ENCODE measurements around the gene CCDC15.

DNA sequence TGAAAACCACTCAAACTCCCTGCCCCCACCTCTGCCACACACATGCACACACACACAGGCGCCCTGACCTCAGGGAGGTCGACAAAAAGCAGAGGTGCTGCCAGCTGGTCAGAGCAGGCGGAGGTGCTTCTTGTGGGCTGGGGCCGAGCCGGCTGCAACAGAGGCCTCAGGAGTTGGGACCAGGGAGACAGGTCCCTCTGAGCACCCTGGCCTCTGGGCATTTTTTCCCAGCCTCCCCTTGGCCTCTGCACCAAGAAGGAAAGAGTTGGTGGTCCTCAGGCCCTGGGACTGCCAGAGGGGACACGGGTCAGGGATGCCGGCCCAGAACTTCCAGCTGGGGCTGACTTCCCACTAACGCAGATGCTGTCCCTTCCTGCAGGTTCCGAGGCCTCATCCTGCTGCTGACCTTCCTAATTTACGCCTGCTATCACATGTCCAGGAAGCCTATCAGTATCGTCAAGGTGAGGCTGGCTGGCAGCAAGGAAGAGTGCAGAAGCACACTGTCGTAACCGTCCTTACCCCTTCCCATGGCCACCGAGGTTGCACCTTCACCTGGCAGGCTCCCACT lies 122.5 kb downstream of the CCDC15 start:
- no peak for TF ChIP-seq EZH2 (optimal IDR thresholded peaks at IDR 0.05; ENCODE audit: low read depth, low read length)
- TF ChIP-seq, protein P1, sequence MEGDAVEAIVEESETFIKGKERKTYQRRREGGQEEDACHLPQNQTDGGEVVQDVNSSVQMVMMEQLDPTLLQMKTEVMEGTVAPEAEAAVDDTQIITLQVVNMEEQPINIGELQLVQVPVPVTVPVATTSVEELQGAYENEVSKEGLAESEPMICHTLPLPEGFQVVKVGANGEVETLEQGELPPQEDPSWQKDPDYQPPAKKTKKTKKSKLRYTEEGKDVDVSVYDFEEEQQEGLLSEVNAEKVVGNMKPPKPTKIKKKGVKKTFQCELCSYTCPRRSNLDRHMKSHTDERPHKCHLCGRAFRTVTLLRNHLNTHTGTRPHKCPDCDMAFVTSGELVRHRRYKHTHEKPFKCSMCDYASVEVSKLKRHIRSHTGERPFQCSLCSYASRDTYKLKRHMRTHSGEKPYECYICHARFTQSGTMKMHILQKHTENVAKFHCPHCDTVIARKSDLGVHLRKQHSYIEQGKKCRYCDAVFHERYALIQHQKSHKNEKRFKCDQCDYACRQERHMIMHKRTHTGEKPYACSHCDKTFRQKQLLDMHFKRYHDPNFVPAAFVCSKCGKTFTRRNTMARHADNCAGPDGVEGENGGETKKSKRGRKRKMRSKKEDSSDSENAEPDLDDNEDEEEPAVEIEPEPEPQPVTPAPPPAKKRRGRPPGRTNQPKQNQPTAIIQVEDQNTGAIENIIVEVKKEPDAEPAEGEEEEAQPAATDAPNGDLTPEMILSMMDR (IDR thresholded peaks at IDR 0.05; ENCODE audit: low read length): no peak
